GM12878 (cell line): Measurements from ENCODE around the gene TCF4. TPM values are rescaled to one million over a fixed set of nuclear protein-coding genes. Genes with fewer than 3 reads are reported as not detected.

Source experiments
- ATAC-seq: fragments of 200-7000 bp; cut with Tn5 transposase; 3 replicates; pipeline ENCODE4 v1.9.1; 2020; ENCODE audit warnings: mild to moderate bottlenecking, moderate library complexity
- BruUV-seq: library from RNA; stranded (reverse); fragments of 400-500 nt; replicated peaks from 2 replicates; lab custom pipeline; 2021; lab: Mats Ljungman, UMichigan
- CTCF ChIA-PET: fragments of 300-600 bp; sonication (Branson Sonifier 250); formaldehyde crosslinking; extraction: SDS; loops from one replicate; lab custom pipeline; 2021; ENCODE audit warnings: inconsistent platforms; lab: Yijun Ruan, JAX
- POLR2A ChIA-PET: fragments of 350-600 bp; formaldehyde crosslinking; extraction: SDS; loops from one replicate; lab custom pipeline; 2021; ENCODE audit warnings: inconsistent platforms; lab: Charles Lee
- RAD21 ChIA-PET: fragments of 300-600 bp; sonication (Branson Sonifier 250); formaldehyde crosslinking; loops from one replicate; lab custom pipeline; 2023; ENCODE audit warnings: antibody characterized with exemption; ENCODE audit not compliant: unreplicated experiment; lab: Charles Lee
- SMC1A ChIA-PET: fragments of 300-600 bp; sonication (Branson Sonifier 250); formaldehyde crosslinking; loops from one replicate; lab custom pipeline; 2023; ENCODE audit not compliant: unreplicated experiment, uncharacterized antibody; lab: Charles Lee
- DNase-seq: peaks from one replicate; pipeline ENCODE4 v3.0.0-alpha.2; 2011; ENCODE audit warnings: low read depth, low spot score
- FAIRE-seq: peaks from 3 replicates; lab custom pipeline; 2011; peaks lifted over from hg19 to GRCh38; lab: Jason Lieb, UNC
- H2AFZ ChIP-seq: 2 replicates; pipeline ENCODE4 v1.6.0; 2011; ENCODE audit warnings: low read depth, low read length, control low read depth; ENCODE audit not compliant: control insufficient read depth
- H3K27ac ChIP-seq: 2 replicates; pipeline ENCODE4 v1.5.1; 2011; ENCODE audit warnings: control low read depth; ENCODE audit not compliant: control insufficient read depth, insufficient read depth
- H3K27me3 ChIP-seq, 2 experiments: replicated peaks in 1 of 2; 2 replicates each; pipeline versions ENCODE4 v1.6.0 to v1.6.1; 2011; ENCODE audit warnings: low read length in 1 of 2; ENCODE audit not compliant: control insufficient read depth in 2 of 2, insufficient read depth in 2 of 2
- H3K36me3 ChIP-seq, 2 experiments: 2 replicates each; pipeline ENCODE4 v1.5.1; 2011; ENCODE audit warnings: low read length in 1 of 2; ENCODE audit not compliant: control insufficient read depth in 2 of 2, insufficient read depth in 2 of 2
- H3K4me1 ChIP-seq: 2 replicates; pipeline ENCODE4 v1.6.1; 2011; ENCODE audit warnings: mild to moderate bottlenecking, low read length, moderate library complexity, mixed read lengths; ENCODE audit not compliant: control insufficient read depth, insufficient read depth
- H3K4me2 ChIP-seq: 2 replicates; pipeline ENCODE4 v1.6.0; 2011; ENCODE audit warnings: control low read depth; ENCODE audit not compliant: control insufficient read depth, insufficient read depth
- H3K4me3 ChIP-seq: fragments of 200-600 bp; sonication (generic); 2 replicates; pipeline ENCODE4 v1.5.1; 2016
- H3K79me2 ChIP-seq: 2 replicates; pipeline ENCODE4 v1.6.0; 2011; ENCODE audit warnings: low read length; ENCODE audit not compliant: control insufficient read depth, insufficient read depth
- H3K9ac ChIP-seq: 2 replicates; pipeline ENCODE4 v1.8.0; 2011; ENCODE audit warnings: low read length, control low read depth, mixed read lengths; ENCODE audit not compliant: control insufficient read depth, insufficient read depth
- H3K9me3 ChIP-seq: replicated peaks from 3 replicates; pipeline ENCODE4 v1.5.1; 2011; ENCODE audit warnings: mild to moderate bottlenecking, low read length; ENCODE audit not compliant: control insufficient read depth, insufficient read depth
- H4K20me1 ChIP-seq: 2 replicates; pipeline ENCODE4 v1.6.0; 2011; ENCODE audit not compliant: control insufficient read depth, insufficient read depth
- MYB ChIP-seq: fragments of 150-350 bp; IDR thresholded peaks from 2 replicates; pipeline ENCODE4 v1.6.1; 2014; ENCODE audit warnings: mild to moderate bottlenecking, low read depth, low read length, borderline replicate concordance
- PBX3 ChIP-seq: IDR thresholded peaks from 2 replicates; pipeline ENCODE4 v1.6.1; 2011; ENCODE audit warnings: mild to moderate bottlenecking, low read depth, low read length, moderate library complexity; ENCODE audit not compliant: insufficient replicate concordance
- RFX5 ChIP-seq: IDR thresholded peaks from 2 replicates; pipeline ENCODE4 v1.6.1; 2011; ENCODE audit warnings: low read depth, low read length, improper control_type of control experiment
- SMAD1 ChIP-seq: fragments of 450-650 bp; IDR thresholded peaks from 2 replicates; pipeline ENCODE4 v1.6.1; 2018; ENCODE audit warnings: mild to moderate bottlenecking, low read depth; ENCODE audit not compliant: partially characterized antibody
- STAT3 ChIP-seq: IDR thresholded peaks from 2 replicates; pipeline ENCODE4 v1.6.1; 2011; ENCODE audit warnings: low read depth, low read length, improper control_type of control experiment
- YBX1 ChIP-seq: fragments of 450-650 bp; IDR thresholded peaks from 2 replicates; pipeline ENCODE4 v1.6.1; 2016; ENCODE audit warnings: antibody characterized with exemption
- WGBS: methylation state at CpG from one replicate; pipeline ENCODE4 v1.1.6; 2016; ENCODE audit warnings: low lambda C conversion rate; ENCODE audit not compliant: insufficient replicate concordance, insufficient coverage; ENCODE audit errors: missing lambda C conversion rate; 5-methylcytosine and 5-hydroxymethylcytosine counted together
- in situ Hi-C: fragments of 300-500 bp; cut with MboI; formaldehyde crosslinking; loops from 9 replicates; pipeline ENCODE4 v1.14.3; 2018; ENCODE audit warnings: mixed read lengths
- intact Hi-C: fragments of 100-400 bp; cut with micrococcal nuclease; formaldehyde crosslinking; loops from one replicate; pipeline ENCODE4 v1.14.2; 2022; ENCODE audit not compliant: unreplicated experiment
- polyA plus RNA-seq, 11 experiments: library from polyadenylated mRNA; depleted of rRNA in 4 of 11; unstranded in 6 of 11; stranded (reverse) in 5 of 11; fragments of >200 nt; fragmentation: Nextera tagmentation in 4 of 11; fragmentation: Illumina TruSeq in 1 of 11; extraction: Ambion mirVana in 4 of 11; extraction: Trizol in 1 of 11; gene quantifications; 1 replicate in 1 of 11; 2 replicates in 10 of 11; pipeline versions ENCODE4 v1.2.1 to v1.2.3, GENCODE V29; 2011 to 2016; ENCODE audit warnings: inconsistent platforms in 2 of 11, missing spikeins in 2 of 11, low read depth in 1 of 11
- total RNA-seq, 4 experiments: library from RNA; depleted of rRNA in 3 of 4; stranded (reverse); fragments of >200 nt in 3 of 4; fragmentation: Illumina TruSeq in 1 of 4; extraction: Trizol in 1 of 4; gene quantifications; 2 replicates each; pipeline versions ENCODE4 v1.2.1 to v1.2.3, GENCODE V29; 2013 to 2021

TCF4 gene
- total and polyA plus RNA-seq, 10 of the 15 experiments (the other 5 are each of a cell fraction or from before 2014, with no cell fraction given): 15.2 to 94.0 (median 31.5) TPM

GRCh38 chr18:55416791-55417190 lies 171.2 kb downstream of the TCF4 start:
- intact Hi-C loops: loop anchor here (2.0 to 10.0 kb wide), 2 partner anchors 106 to 168 kb away; partner anchors contain the start of gene TCF4
- SMC1A ChIA-PET: interaction anchor here (0.6 to 4.2 kb wide), 11 partner anchors 8 to 1159 kb away, joined by 3 to 28 read pairs (median 4); no protein-coding TSS in a partner anchor

More at GRCh38 chr18:55416791-55417190, 171.2 kb downstream of the TCF4 start:
- ChIA-PET CTCF (interaction anchor here (1.1 to 5.2 kb wide), 7 partner anchors 8 to 1158 kb away, joined by 3 to 40 read pairs (median 7); no protein-coding TSS in a partner anchor), POLR2A (interaction anchor here (0.7 kb wide), 1 partner anchor 9 kb away, joined by 3 read pairs; no protein-coding TSS in a partner anchor), RAD21 (interaction anchor here (1.1 to 2.2 kb wide), 3 partner anchors 141 to 1160 kb away, joined by 4 to 10 read pairs (median 6); no protein-coding TSS in a partner anchor)
- Histone ChIP-seq H3K4me2 (no peak overlapping the region), H4K20me1 (no peaks in the 10 kb centered on the region), H3K9me3 (no peaks in the 10 kb centered on the region), H3K79me2 (no peaks in the 10 kb centered on the region), H3K4me3 (no peak overlapping the region), H3K27ac (no peak overlapping the region), H3K4me1 (peaks cover 2% of the 10 kb centered on the region; the same call in 1 of the 2 replicates), H3K36me3 (no peaks in the 10 kb centered on the region), H2AFZ (no peak overlapping the region), H3K9ac (no peak overlapping the region), H3K27me3 (no peaks in the 10 kb centered on the region)
- TF ChIP-seq SMAD1 (no peak), PBX3 (no peak), MYB (no peak), STAT3 (no peak), RFX5 (no peak), YBX1 (no peak)
- no peak for FAIRE-seq
- ATAC-seq: no peak
- 39% methylated on average over 6 of the region's 6 CpGs for WGBS
- in situ Hi-C loops: loop anchor here (5.0 kb wide), 1 partner anchor 1156 kb away; no protein-coding TSS in a partner anchor
- no TSS peak for BruUV-seq
- no peak for DNase-seq
